ENCODE results near the gene MYO1E.

GRCh38 chr15:59371458-59372351 lies 966 bp downstream of the MYO1E start:
- no peak for TF ChIP-seq CTCF (conservative IDR thresholded peaks at IDR 0.05 in 1 of 2, IDR thresholded peaks at IDR 0.05 in 1 of 2; ENCODE audit: extremely low read depth in 1 of 2, insufficient read depth in 1 of 2, low read depth in 1 of 2, low read length in 2 of 2)
- no peak for TF ChIP-seq EZH2 (IDR thresholded peaks at IDR 0.05; ENCODE audit: borderline replicate concordance, low read length)

Measured in mammary epithelial cell (primary cell).